IMR-90 (cell line): ENCODE measurements around the gene MFAP3L. TPM values are rescaled to one million over a fixed set of nuclear protein-coding genes. Genes with fewer than 3 reads are reported as not detected.

ENCODE experiments used
- ATAC-seq: fragments of 200-7000 bp; cut with Tn5 transposase; 2 replicates; pipeline ENCODE4 v1.9.1; 2020; ENCODE audit warnings: low read depth, mild to moderate bottlenecking, moderate library complexity
- BruUV-seq: library from RNA; stranded (reverse); fragments of 400-500 nt; replicated peaks from 2 replicates; lab custom pipeline; 2021; lab: Mats Ljungman, UMichigan
- CTCF ChIA-PET: fragments of 300-600 bp; formaldehyde crosslinking; extraction: SDS; loops from one replicate; lab custom pipeline; 2021; ENCODE audit warnings: antibody characterized with exemption; lab: Yijun Ruan, JAX
- POLR2A ChIA-PET: fragments of 300-600 bp; sonication (Branson Sonifier 250); formaldehyde crosslinking; loops from one replicate; lab custom pipeline; 2022; ENCODE audit warnings: antibody characterized with exemption; ENCODE audit not compliant: unreplicated experiment; lab: Charles Lee
- DNase-seq: peaks from one replicate; pipeline ENCODE4 v3.0.0; 2013
- H2AFZ ChIP-seq: replicated peaks from 2 replicates; pipeline ENCODE3; 2013; ENCODE audit warnings: low read length, mild to moderate bottlenecking; ENCODE audit not compliant: poor library complexity
- H2AK5ac ChIP-seq: 2 replicates; pipeline ENCODE4 v1.6.1; 2013; ENCODE audit warnings: low read depth, low read length, inconsistent platforms
- H2AK9ac ChIP-seq: replicated peaks from 2 replicates; pipeline ENCODE3; 2013; ENCODE audit warnings: mild to moderate bottlenecking, low read depth, low read length, moderate library complexity; ENCODE audit not compliant: poor library complexity
- H2BK120ac ChIP-seq: 2 replicates; pipeline ENCODE4 v1.6.1; 2013; ENCODE audit warnings: low read depth, low read length, inconsistent platforms
- H2BK15ac ChIP-seq: 3 replicates; pipeline ENCODE4 v1.6.1; 2013; ENCODE audit warnings: low read depth, low read length, inconsistent platforms
- H2BK20ac ChIP-seq: 2 replicates; pipeline ENCODE4 v1.6.1; 2013; ENCODE audit warnings: low read depth, mild to moderate bottlenecking, inconsistent platforms, low read length, moderate library complexity
- H2BK5ac ChIP-seq: 2 replicates; pipeline ENCODE4 v1.6.1; 2013; ENCODE audit warnings: mild to moderate bottlenecking, low read depth, low read length, inconsistent platforms; ENCODE audit not compliant: poor library complexity, severe bottlenecking
- H3K14ac ChIP-seq: replicated peaks from 2 replicates; pipeline ENCODE4 v1.6.1; 2013; ENCODE audit warnings: low read depth, low read length, inconsistent platforms
- H3K18ac ChIP-seq: 2 replicates; pipeline ENCODE4 v1.6.1; 2013; ENCODE audit warnings: low read depth, low read length, control low read depth
- H3K23ac ChIP-seq: 2 replicates; pipeline ENCODE4 v1.6.1; 2013; ENCODE audit warnings: low read depth, low read length, inconsistent platforms
- H3K27ac ChIP-seq: 2 replicates; pipeline ENCODE4 v1.5.1; 2013; ENCODE audit warnings: mild to moderate bottlenecking, control low read depth, low read length; ENCODE audit not compliant: insufficient read depth
- H3K27me3 ChIP-seq: 2 replicates; pipeline ENCODE4 v1.6.1; 2013; ENCODE audit warnings: low read length; ENCODE audit not compliant: control insufficient read depth, insufficient read depth
- H3K36me3 ChIP-seq: 2 replicates; pipeline ENCODE4 v1.6.1; 2013; ENCODE audit warnings: low read length, mixed read lengths; ENCODE audit not compliant: control insufficient read depth, insufficient read depth
- H3K4ac ChIP-seq: 2 replicates; pipeline ENCODE4 v1.6.1; 2013; ENCODE audit warnings: low read depth, low read length, inconsistent platforms
- H3K4me1 ChIP-seq: 2 replicates; pipeline ENCODE4 v1.6.1; 2013; ENCODE audit warnings: low read length, mixed read lengths; ENCODE audit not compliant: control insufficient read depth, insufficient read depth
- H3K4me2 ChIP-seq: 2 replicates; pipeline ENCODE4 v1.6.1; 2013; ENCODE audit warnings: low read depth, mild to moderate bottlenecking, control low read depth, low read length, moderate library complexity
- H3K4me3 ChIP-seq: 2 replicates; pipeline ENCODE4 v1.5.1; 2013; ENCODE audit warnings: low read depth, mild to moderate bottlenecking, control low read depth, low read length, moderate library complexity; ENCODE audit not compliant: insufficient read depth
- H3K56ac ChIP-seq: 2 replicates; pipeline ENCODE4 v1.6.1; 2013; ENCODE audit warnings: low read length, inconsistent platforms; ENCODE audit not compliant: insufficient read depth; ENCODE audit errors: extremely low read depth
- H3K79me1 ChIP-seq, 2 experiments: 2 replicates each; pipeline ENCODE4 v1.6.1; 2013; ENCODE audit warnings: low read length in 2 of 2, inconsistent platforms in 1 of 2, low read depth in 1 of 2
- H3K9ac ChIP-seq: 2 replicates; pipeline ENCODE4 v1.6.1; 2013; ENCODE audit warnings: low read depth, low read length, control low read depth
- H3K9me1 ChIP-seq: 2 replicates; pipeline ENCODE4 v1.6.1; 2013; ENCODE audit warnings: low read length, inconsistent platforms; ENCODE audit not compliant: insufficient read depth
- H3K9me3 ChIP-seq: 2 replicates; pipeline ENCODE4 v1.6.1; 2013; ENCODE audit warnings: low read length; ENCODE audit not compliant: control insufficient read depth, insufficient read depth
- H4K20me1 ChIP-seq: 2 replicates; pipeline ENCODE4 v1.6.1; 2013; ENCODE audit warnings: low read length, inconsistent platforms; ENCODE audit not compliant: insufficient read depth
- H4K5ac ChIP-seq: 2 replicates; pipeline ENCODE4 v1.6.1; 2013; ENCODE audit warnings: mild to moderate bottlenecking, low read depth, low read length, control low read depth
- H4K8ac ChIP-seq, 2 experiments: 2 replicates each; pipeline ENCODE4 v1.6.1; 2013; ENCODE audit warnings: low read depth in 2 of 2, low read length in 2 of 2, control low read depth in 1 of 2, inconsistent platforms in 1 of 2
- H4K91ac ChIP-seq: 2 replicates; pipeline ENCODE4 v1.6.1; 2013; ENCODE audit warnings: low read depth, low read length, inconsistent platforms; ENCODE audit not compliant: insufficient read depth
- BHLHE40 ChIP-seq: fragments of 150-350 bp; IDR thresholded peaks from 2 replicates; pipeline ENCODE4 v1.6.1; 2016; ENCODE audit warnings: mild to moderate bottlenecking, low read depth, low read length
- CHD1 ChIP-seq: IDR thresholded peaks from 2 replicates; pipeline ENCODE4 v1.6.1; 2012; ENCODE audit warnings: low read depth, low read length, improper control_type of control experiment
- ELK1 ChIP-seq: fragments of 150-350 bp; IDR thresholded peaks from 2 replicates; pipeline ENCODE4 v1.6.1; 2016; ENCODE audit warnings: low read depth, mild to moderate bottlenecking, low read length, moderate library complexity, borderline replicate concordance
- POLR2A ChIP-seq: IDR thresholded peaks from 2 replicates; pipeline ENCODE4 v1.6.1; 2012; ENCODE audit warnings: mild to moderate bottlenecking, low read depth, low read length
- RCOR1 ChIP-seq: IDR thresholded peaks from 2 replicates; pipeline ENCODE4 v1.6.1; 2012; ENCODE audit warnings: mild to moderate bottlenecking, low read length, improper control_type of control experiment; ENCODE audit not compliant: insufficient replicate concordance
- SMC3 ChIP-seq: fragments of 150-350 bp; IDR thresholded peaks from 2 replicates; pipeline ENCODE4 v1.6.1; 2016; ENCODE audit warnings: low read depth, mild to moderate bottlenecking, antibody characterized with exemption, low read length, moderate library complexity
- WGBS, 2 experiments: methylation state at CpG; one replicate each; pipeline versions ENCODE4 v1.1.5 to v1.1.7; 2013; ENCODE audit warnings: missing lambda C conversion rate in 2 of 2; ENCODE audit not compliant: insufficient read length in 1 of 2; ENCODE audit errors: extremely low coverage in 2 of 2; 5-methylcytosine and 5-hydroxymethylcytosine counted together
- dilution Hi-C: fragments of 300-500 bp; cut with HindIII; formaldehyde crosslinking; loops from one replicate; pipeline ENCODE4 v1.14.3; 2018; ENCODE audit warnings: low sequenced_read_pairs; ENCODE audit not compliant: unreplicated experiment
- in situ Hi-C: fragments of 300-500 bp; cut with MboI; formaldehyde crosslinking; loops from 3 replicates; pipeline ENCODE4 v1.14.3; 2019; ENCODE audit warnings: low sequenced_read_pairs, inconsistent platforms, mixed read lengths
- intact Hi-C: fragments of 100-400 bp; cut with micrococcal nuclease; formaldehyde crosslinking; loops from 2 replicates; pipeline ENCODE4 v1.10.0; 2022
- polyA plus RNA-seq, 3 experiments: library from polyadenylated mRNA; depleted of rRNA; stranded (reverse); fragments of >200 nt; gene quantifications; 2 replicates each; pipeline ENCODE4 v1.2.3, GENCODE V29; 2012; ENCODE audit warnings: low replicate concordance in 1 of 3
- total RNA-seq: library from RNA; depleted of rRNA; stranded (reverse); fragments of >200 nt; gene quantifications from 2 replicates; pipeline ENCODE4 v1.2.3, GENCODE V29; 2012

Gene MFAP3L
- total and polyA plus RNA-seq, 2 of the 4 experiments (the other 2 are of a cell fraction): 0.22 to 0.36 TPM

- no peaks in the 10 kb centered on the region; the same call in 1 of the 2 replicates for H3K27me3 ChIP-seq
- DNase-seq: no peak
- no peak overlapping the region for H4K91ac ChIP-seq
- no peak overlapping the region for H3K18ac ChIP-seq
- no peaks in the 10 kb centered on the region for H3K9me1 ChIP-seq
- CTCF ChIA-PET: no interaction called here
- H2BK20ac ChIP-seq: no peak overlapping the region
- no peaks in the 10 kb centered on the region for H3K4me1 ChIP-seq
- H3K23ac ChIP-seq: no peak overlapping the region
- POLR2A ChIA-PET: no interaction called here
- no peaks in the 10 kb centered on the region for H4K20me1 ChIP-seq
- no peak overlapping the region for H3K56ac ChIP-seq
- no peak overlapping the region for H3K14ac ChIP-seq
- intact Hi-C loops: no loop called here
- no peak overlapping the region for H2AK5ac ChIP-seq
- no peaks in the 10 kb centered on the region for H3K9me3 ChIP-seq
- H3K4me3 ChIP-seq: no peak overlapping the region
- no peak overlapping the region for H2AFZ ChIP-seq
- no peak overlapping the region for H3K9ac ChIP-seq
- no peak overlapping the region for H2AK9ac ChIP-seq
- no peak for ATAC-seq
- no peak overlapping the region for H3K27ac ChIP-seq
- H2BK15ac ChIP-seq: no peak overlapping the region
- H3K79me1 ChIP-seq: no peaks in the 10 kb centered on the region
- H4K5ac ChIP-seq: no peak overlapping the region
- no peak for TF ChIP-seq CHD1
- TF ChIP-seq SMC3: no peak
- no peak for TF ChIP-seq RCOR1
- no peak for TF ChIP-seq ELK1
- no peak for TF ChIP-seq BHLHE40
- no peak for TF ChIP-seq POLR2A
- in situ Hi-C loops: no loop called here
- no TSS peak for BruUV-seq
- H3K4ac ChIP-seq: no peak overlapping the region
- H2BK120ac ChIP-seq: no peak overlapping the region
- WGBS, 2 experiments: no CpG with 5 or more reads among the region's 3 CpGs
- no peaks in the 10 kb centered on the region for H3K36me3 ChIP-seq
- no peak overlapping the region for H3K4me2 ChIP-seq
- dilution Hi-C loops: no loop called here
- H4K8ac ChIP-seq: no peak overlapping the region
- no peak overlapping the region for H2BK5ac ChIP-seq
Observed at GRCh38 chr4:170001011-170001744, 25.0 kb downstream of the MFAP3L start.
